HepG2 (cell line): ENCODE data around the gene TTC31. TPM values are rescaled to one million over a fixed set of nuclear protein-coding genes. Genes with fewer than 3 reads are reported as not detected.

Experiments used
- FOXA3 ChIP-seq: IDR thresholded peaks from 2 replicates; pipeline ENCODE4 v1.6.1; 2016; ENCODE audit warnings: missing genetic modification reagents, missing compliant biosample characterization
- FOXK1 ChIP-seq: sonication (generic); formaldehyde crosslinking; IDR thresholded peaks from 2 replicates; pipeline ENCODE4 v1.4.0; 2020; ENCODE audit warnings: low read depth, missing genetic modification reagents, borderline replicate concordance
- KLF6 ChIP-seq: IDR thresholded peaks from 2 replicates; pipeline ENCODE4 v1.8.0; 2016; ENCODE audit warnings: missing biosample characterization, missing genetic modification reagents
- MAF1 ChIP-seq: sonication (generic); formaldehyde crosslinking; IDR thresholded peaks from 2 replicates; pipeline ENCODE4 v1.5.0; 2020; ENCODE audit warnings: missing genetic modification reagents, borderline replicate concordance
- MAFK ChIP-seq, 2 experiments: IDR thresholded peaks in 1 of 2; conservative IDR thresholded peaks in 1 of 2; 2 replicates each; pipeline ENCODE4 v1.6.1; 2011; ENCODE audit warnings: improper control_type of control experiment in 2 of 2, low read length in 2 of 2
- MXI1 ChIP-seq: IDR thresholded peaks from 3 replicates; pipeline ENCODE4 v1.6.1; 2012; ENCODE audit warnings: low read depth, low read length, inconsistent platforms, borderline replicate concordance
- PAWR ChIP-seq: sonication (generic); formaldehyde crosslinking; IDR thresholded peaks from 2 replicates; pipeline ENCODE4 v1.4.0; 2020; ENCODE audit warnings: missing genetic modification reagents, mild to moderate bottlenecking, borderline replicate concordance
- PTBP1 ChIP-seq: fragments of 200-400 bp; formaldehyde crosslinking; IDR thresholded peaks from 2 replicates; pipeline ENCODE4 v1.6.1; 2018; ENCODE audit warnings: low read length, low read depth; ENCODE audit not compliant: poor library complexity, severe bottlenecking
- REST ChIP-seq, 2 experiments: IDR thresholded peaks; 2 replicates each; pipeline ENCODE4 v1.6.1; 2011 to 2012; ENCODE audit warnings: low read length in 2 of 2, borderline replicate concordance in 1 of 2, low read depth in 1 of 2, mild to moderate bottlenecking in 1 of 2, moderate library complexity in 1 of 2
- SMC3 ChIP-seq: IDR thresholded peaks from 2 replicates; pipeline ENCODE4 v1.6.1; 2011; ENCODE audit warnings: low read length, improper control_type of control experiment
- TP53 ChIP-seq: sonication (generic); formaldehyde crosslinking; conservative IDR thresholded peaks from 2 replicates; pipeline ENCODE4 v1.4.0; 2020; ENCODE audit warnings: missing genetic modification reagents
- ZFAT ChIP-seq: sonication (generic); formaldehyde crosslinking; conservative IDR thresholded peaks from 2 replicates; pipeline ENCODE4 v1.8.1; 2023; ENCODE audit warnings: missing genetic modification reagents, inconsistent platforms
- ZFYVE20 ChIP-seq: sonication (generic); formaldehyde crosslinking; IDR thresholded peaks from 2 replicates; pipeline ENCODE4 v1.8.0; 2023; ENCODE audit warnings: low read depth, mild to moderate bottlenecking, moderate library complexity, missing genetic modification reagents, borderline replicate concordance
- ZMYM4 ChIP-seq: sonication (generic); formaldehyde crosslinking; IDR thresholded peaks from 2 replicates; pipeline ENCODE4 v1.8.1; 2023; ENCODE audit warnings: mild to moderate bottlenecking, missing genetic modification reagents
- ZNF138 ChIP-seq: sonication (generic); formaldehyde crosslinking; IDR thresholded peaks from 2 replicates; pipeline ENCODE4 v1.5.0; 2020; ENCODE audit warnings: mild to moderate bottlenecking, low read depth, missing genetic modification reagents
- ZNF235 ChIP-seq: sonication (generic); formaldehyde crosslinking; IDR thresholded peaks from 2 replicates; pipeline ENCODE4 v1.8.1; 2023; ENCODE audit warnings: mild to moderate bottlenecking, missing genetic modification reagents, borderline replicate concordance
- ZNF296 ChIP-seq: sonication (generic); formaldehyde crosslinking; conservative IDR thresholded peaks from 2 replicates; pipeline ENCODE4 v1.5.0; 2020; ENCODE audit warnings: mild to moderate bottlenecking, missing genetic modification reagents
- ZNF563 ChIP-seq: sonication (generic); formaldehyde crosslinking; IDR thresholded peaks from 2 replicates; pipeline ENCODE4 v1.8.0; 2022; ENCODE audit warnings: mild to moderate bottlenecking, moderate library complexity, missing genetic modification reagents
- ZNF572 ChIP-seq: sonication (generic); formaldehyde crosslinking; IDR thresholded peaks from 2 replicates; pipeline ENCODE4 v1.5.1; 2020; ENCODE audit warnings: mild to moderate bottlenecking, missing genetic modification reagents
- ZNF792 ChIP-seq: IDR thresholded peaks from 2 replicates; pipeline ENCODE4 v1.6.1; 2016
- polyA plus RNA-seq, 8 experiments: library from polyadenylated mRNA; depleted of rRNA in 3 of 8; stranded (reverse) in 7 of 8; unstranded in 1 of 8; fragments of >200 nt; fragmentation: Illumina TruSeq in 4 of 8; extraction: Trizol in 4 of 8; gene quantifications; 2 replicates each; pipeline versions ENCODE4 v1.2.1 to v1.2.3, GENCODE V29; 2011 to 2016; ENCODE audit warnings: low read depth in 4 of 8, missing spikeins in 1 of 8, mixed read lengths in 1 of 8; ENCODE audit not compliant: insufficient read depth in 1 of 8
- total RNA-seq, 5 experiments: library from RNA; depleted of rRNA; stranded (reverse); fragments of >200 nt; fragmentation: Illumina TruSeq; extraction: Trizol; gene quantifications; 2 replicates each; pipeline ENCODE4 v1.2.3, GENCODE V29; 2016; ENCODE audit warnings: low read depth in 1 of 5
- TF ChIP-seq, protein P1 (sequence below): sonication (generic); formaldehyde crosslinking; IDR thresholded peaks from 2 replicates; pipeline ENCODE4 v1.5.1; 2020; ENCODE audit warnings: missing genetic modification reagents, mild to moderate bottlenecking, borderline replicate concordance
- TF ChIP-seq, protein P2 (sequence below): sonication (generic); formaldehyde crosslinking; IDR thresholded peaks from 2 replicates; pipeline ENCODE4 v1.4.0; 2020; ENCODE audit warnings: missing genetic modification reagents

Gene TTC31
- total and polyA plus RNA-seq, 2 of the 13 experiments (the other 11 are each of a cell fraction or from before 2014, with no cell fraction given), result 28.3 to 39.5 TPM

DNA sequence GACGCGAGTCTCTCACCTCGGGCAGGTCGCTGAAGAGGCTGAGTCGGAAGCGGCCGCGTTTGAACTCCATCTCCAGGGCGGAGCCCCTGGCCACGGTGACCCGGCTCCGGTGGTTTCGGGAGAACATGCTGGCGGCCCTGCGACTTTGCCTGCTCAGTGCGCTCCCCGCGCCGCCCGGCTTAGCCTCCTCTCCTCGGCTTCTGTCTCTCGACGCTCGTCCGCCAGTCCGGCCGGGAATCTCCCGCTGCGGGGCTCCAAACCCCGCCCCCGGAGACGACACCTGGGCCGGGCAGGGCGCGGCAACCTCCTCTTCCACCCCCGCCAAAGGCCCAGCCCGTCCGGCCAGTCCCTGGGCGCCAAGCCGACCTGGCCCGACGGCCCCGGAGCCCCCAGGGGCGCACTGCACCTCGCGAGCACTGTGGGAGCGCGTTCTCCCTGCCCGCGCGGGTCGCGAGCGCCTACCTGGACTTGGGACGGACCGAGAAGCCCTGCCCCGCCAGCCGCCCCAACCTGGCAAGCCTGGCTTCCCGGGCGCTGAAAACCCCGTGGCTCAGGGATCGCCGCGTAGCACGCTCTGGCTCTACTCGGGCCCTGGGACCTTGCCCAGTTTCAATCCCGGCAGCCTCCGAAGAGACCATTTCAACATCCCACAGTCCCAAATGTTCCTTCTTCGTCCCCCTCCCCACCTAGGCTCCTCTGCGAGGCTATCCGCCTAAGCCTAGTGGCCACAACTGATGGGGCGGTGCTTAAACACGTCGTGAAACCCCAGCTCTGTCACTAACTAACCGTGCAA, 41.0 kb upstream of the TTC31 start, which contains the start of gene RTKN (continued):
- TF ChIP-seq REST (IDR thresholded peaks at IDR 0.05; ENCODE audit: borderline replicate concordance in 1 of 2, low read depth in 1 of 2, low read length in 2 of 2), result peak in 1 of 2 experiments; percentile 65; a peak in 1 of 4 replicates
- peak; percentile 3; the same call in 1 of the 2 replicates for TF ChIP-seq SMC3
- peak; percentile 12; the same call in 1 of the 2 replicates for TF ChIP-seq ZFAT (CRISPR knock-in tag)
- peak; percentile 57; the same call in 1 of the 3 replicates for TF ChIP-seq MXI1
- no peak for TF ChIP-seq ZMYM4
- TF ChIP-seq ZNF296, result peak; percentile 84
- peak; percentile 47; the same call in 1 of the 2 replicates for TF ChIP-seq MAF1
- TF ChIP-seq KLF6 (CRISPR knock-in tag), result peak; percentile 82; the same call in 1 of the 2 replicates
- TF ChIP-seq PAWR (CRISPR knock-in tag), result peak; percentile 91; the same call in 1 of the 2 replicates
- 0 out of 2 replicates have a peak, but pooled peaks have one; percentile 87 for TF ChIP-seq ZNF235 (CRISPR knock-in tag)
- TF ChIP-seq MAFK (conservative IDR thresholded peaks at IDR 0.05 in 1 of 2, IDR thresholded peaks at IDR 0.05 in 1 of 2; ENCODE audit: low read length in 2 of 2), result no peak
- TF ChIP-seq ZNF563 (CRISPR knock-in tag), result peak; percentile 67; the same call in 1 of the 2 replicates
- 0 out of 2 replicates have a peak, but pooled peaks have one; percentile 85 for TF ChIP-seq ZNF138
- peak; percentile 67; the same call in 1 of the 2 replicates for TF ChIP-seq FOXA3 (CRISPR knock-in tag)
- TF ChIP-seq ZNF792 (CRISPR knock-in tag), result peak; percentile 63; the same call in 1 of the 2 replicates
- peak; percentile 66 for TF ChIP-seq PTBP1
- peak; percentile 43; the same call in 1 of the 2 replicates for TF ChIP-seq FOXK1 (CRISPR knock-in tag)
- no peak; the same call in 1 of the 2 replicates for TF ChIP-seq ZNF572
- TF ChIP-seq ZFYVE20, result peak; percentile 88; the same call in 1 of the 2 replicates
- TF ChIP-seq, protein P1, sequence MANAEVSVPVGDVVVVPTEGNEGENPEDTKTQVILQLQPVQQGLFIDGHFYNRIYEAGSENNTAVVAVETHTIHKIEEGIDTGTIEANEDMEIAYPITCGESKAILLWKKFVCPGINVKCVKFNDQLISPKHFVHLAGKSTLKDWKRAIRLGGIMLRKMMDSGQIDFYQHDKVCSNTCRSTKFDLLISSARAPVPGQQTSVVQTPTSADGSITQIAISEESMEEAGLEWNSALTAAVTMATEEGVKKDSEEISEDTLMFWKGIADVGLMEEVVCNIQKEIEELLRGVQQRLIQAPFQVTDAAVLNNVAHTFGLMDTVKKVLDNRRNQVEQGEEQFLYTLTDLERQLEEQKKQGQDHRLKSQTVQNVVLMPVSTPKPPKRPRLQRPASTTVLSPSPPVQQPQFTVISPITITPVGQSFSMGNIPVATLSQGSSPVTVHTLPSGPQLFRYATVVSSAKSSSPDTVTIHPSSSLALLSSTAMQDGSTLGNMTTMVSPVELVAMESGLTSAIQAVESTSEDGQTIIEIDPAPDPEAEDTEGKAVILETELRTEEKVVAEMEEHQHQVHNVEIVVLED (CRISPR knock-in tag), result peak; percentile 76; the same call in 1 of the 2 replicates
- TF ChIP-seq, protein P2, sequence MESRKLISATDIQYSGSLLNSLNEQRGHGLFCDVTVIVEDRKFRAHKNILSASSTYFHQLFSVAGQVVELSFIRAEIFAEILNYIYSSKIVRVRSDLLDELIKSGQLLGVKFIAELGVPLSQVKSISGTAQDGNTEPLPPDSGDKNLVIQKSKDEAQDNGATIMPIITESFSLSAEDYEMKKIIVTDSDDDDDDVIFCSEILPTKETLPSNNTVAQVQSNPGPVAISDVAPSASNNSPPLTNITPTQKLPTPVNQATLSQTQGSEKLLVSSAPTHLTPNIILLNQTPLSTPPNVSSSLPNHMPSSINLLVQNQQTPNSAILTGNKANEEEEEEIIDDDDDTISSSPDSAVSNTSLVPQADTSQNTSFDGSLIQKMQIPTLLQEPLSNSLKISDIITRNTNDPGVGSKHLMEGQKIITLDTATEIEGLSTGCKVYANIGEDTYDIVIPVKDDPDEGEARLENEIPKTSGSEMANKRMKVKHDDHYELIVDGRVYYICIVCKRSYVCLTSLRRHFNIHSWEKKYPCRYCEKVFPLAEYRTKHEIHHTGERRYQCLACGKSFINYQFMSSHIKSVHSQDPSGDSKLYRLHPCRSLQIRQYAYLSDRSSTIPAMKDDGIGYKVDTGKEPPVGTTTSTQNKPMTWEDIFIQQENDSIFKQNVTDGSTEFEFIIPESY (CRISPR knock-in tag), result no peak
- TF ChIP-seq TP53 (CRISPR knock-in tag), result no peak; the same call in 1 of the 2 replicates
